ENCODE data around the gene SPANXN3.

DNA sequence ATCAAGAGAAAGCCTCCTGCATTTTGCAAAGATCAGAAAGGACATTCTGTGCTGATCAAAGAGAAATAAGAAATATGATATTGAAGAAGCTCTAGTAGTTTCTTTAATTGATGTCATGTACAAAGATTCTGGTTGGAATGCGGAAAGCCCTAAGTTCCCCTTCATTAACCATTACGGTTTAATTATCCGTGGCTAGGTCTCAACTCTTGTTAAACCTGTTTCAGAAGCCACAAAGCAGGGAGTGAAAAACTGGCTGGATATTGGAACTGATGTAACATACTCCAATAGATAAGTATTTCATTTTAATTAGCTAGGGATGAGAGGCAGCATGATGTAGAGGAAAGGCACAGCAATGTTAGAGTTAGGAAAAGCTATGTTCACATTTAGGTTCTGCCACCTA lies 55.7 kb downstream of the SPANXN3 start:
- TF ChIP-seq CTCF (IDR thresholded peaks at IDR 0.05; ENCODE audit: low read length) (no peak), EZH2 (optimal IDR thresholded peaks at IDR 0.05; ENCODE audit: low read depth, low read length) (no peak), EZH2phosphoT487 (IDR thresholded peaks at IDR 0.05; ENCODE audit: low read length) (no peak)

Measured in MM.1S (cell line).